Right lung (tissue), 5 donors: ENCODE data around the gene CMTR1. TPM values are rescaled to one million over a fixed set of nuclear protein-coding genes. Genes with fewer than 3 reads are reported as not detected.

Experiments used
- DNase-seq, 2 donors: peaks; one replicate each; pipeline ENCODE4 v3.0.0-alpha.2; 2013
- polyA plus RNA-seq, 5 donors: library from polyadenylated mRNA; unstranded; fragments of 120-200 nt; gene quantifications; one replicate each; pipeline versions ENCODE4 v1.2.1 to v1.2.3, GENCODE V29; 2013; ENCODE audit warnings: inconsistent platforms in 1 of 5, low replicate concordance in 1 of 5; ENCODE audit not compliant: insufficient read length in 5 of 5, insufficient read depth in 1 of 5

CMTR1 gene
- polyA plus RNA-seq, 5 donors, result 43.9 to 53.7 (median 49.5) TPM

DNA sequence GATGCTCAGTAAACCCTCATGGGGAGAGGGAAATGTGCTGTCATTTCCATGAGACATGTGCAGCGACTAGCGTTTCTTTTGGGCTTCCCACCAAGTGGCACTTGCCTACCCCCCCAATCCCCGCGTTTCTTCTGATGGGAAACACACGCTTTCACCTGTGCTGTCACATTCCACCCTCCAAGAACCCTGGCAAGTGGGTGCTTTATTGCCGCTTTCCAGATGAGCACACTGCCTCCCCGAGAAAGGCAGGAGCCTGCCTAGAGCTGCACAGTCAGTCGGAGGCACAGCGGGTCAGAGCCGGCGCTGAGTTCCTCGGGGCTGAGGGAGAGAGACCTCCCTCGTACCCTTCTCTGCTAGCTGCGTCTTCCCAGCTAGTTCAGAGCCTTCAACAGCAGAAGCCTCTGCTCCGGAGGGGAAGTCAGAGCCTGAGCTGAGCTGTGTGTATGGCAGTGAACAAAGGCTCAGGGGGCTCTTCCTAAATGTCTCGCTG lies 78.9 kb downstream of the CMTR1 start:
- DNase-seq, result no peak

DNA sequence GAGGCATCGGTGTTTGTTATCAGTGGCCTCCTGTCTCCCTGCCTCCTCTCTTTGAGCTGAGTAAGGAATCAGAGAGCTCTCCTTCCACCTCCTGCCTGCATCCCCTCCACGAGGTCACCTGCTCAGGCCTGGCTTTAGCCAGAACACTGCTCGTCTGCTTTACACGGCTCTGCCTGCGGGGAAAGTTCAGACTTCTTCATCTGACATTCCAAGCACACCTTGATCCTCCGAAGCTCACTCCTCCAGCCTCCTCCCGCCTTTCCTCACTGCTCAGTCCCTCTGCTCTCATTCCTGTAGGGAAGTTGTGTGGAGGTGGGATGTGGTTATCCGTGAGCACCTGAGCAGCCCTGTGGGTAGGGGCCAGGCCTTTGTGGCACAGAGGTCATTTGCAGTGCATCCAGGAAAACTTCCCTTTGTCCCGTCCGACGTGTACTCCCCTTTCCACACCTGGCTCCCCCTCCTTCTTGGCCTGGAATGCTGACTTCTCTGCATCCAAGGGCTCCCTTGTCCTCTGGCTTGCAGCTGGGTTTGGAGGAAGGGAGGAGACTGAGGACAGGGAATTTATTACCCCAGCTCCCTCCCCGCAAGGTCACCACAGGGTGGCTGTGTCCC lies 79.5 kb downstream of the CMTR1 start:
- DNase-seq, result no peak

DNA sequence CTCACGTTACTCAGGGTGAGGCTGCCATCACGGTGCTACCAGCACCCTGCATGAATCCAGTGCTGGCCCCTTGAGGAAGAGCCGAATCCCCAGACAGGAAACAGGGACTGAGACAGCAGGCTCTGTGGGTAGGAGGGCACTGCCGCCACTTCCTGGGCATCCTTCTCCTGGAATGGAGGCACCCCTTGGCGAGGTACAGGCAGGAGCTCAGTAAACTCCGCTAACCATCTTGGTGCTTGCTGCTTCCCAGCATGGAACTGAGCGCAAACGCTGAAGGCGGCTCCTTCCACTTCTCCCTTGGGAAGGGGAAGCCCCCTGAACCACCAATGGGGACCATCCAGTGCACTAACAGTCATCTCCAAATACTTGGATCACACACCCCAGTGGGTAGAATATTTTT lies 80.1 kb downstream of the CMTR1 start:
- no peak for DNase-seq

DNA sequence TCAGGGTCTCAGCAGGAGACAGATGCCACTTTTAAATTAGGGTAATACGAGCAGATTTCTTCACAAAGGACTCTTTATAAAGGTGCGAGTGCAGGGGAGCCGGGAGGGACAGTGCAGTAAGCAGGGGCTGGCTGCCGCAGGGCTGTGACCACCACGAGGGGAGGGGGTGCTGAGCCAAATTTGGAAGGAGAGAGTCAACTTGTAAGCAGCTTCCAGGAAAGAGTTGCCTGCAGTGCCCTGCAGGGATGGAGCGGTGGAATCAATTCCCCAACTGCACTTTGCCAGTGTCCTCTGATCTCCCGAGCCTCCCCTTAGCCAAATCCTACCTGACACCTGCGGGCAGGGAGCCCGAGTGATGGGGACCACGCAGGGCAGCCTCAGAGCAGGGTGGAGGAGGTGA lies 80.6 kb downstream of the CMTR1 start:
- no peak for DNase-seq

DNA sequence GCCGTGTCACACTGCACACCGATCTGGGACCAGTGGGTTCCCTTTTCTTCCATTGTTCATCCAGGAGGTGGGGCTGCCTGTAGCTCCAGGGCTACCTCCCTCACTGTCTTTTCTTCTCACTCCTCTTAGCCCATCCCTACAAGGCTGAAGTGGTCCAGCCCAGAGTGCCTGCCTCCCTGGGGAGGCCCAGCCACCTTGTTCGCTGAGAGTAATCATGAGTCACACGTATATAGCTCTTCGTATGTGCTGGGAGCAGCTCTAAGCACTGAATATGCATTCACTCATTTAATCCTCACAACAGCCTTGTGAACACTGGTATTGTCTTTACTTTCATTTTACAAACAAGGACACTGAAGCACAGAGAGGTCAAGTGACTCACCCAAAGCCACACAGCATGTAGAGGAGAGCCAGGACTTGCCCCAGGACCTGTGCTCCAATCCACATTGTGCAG lies 81.3 kb downstream of the CMTR1 start:
- no peak for DNase-seq

DNA sequence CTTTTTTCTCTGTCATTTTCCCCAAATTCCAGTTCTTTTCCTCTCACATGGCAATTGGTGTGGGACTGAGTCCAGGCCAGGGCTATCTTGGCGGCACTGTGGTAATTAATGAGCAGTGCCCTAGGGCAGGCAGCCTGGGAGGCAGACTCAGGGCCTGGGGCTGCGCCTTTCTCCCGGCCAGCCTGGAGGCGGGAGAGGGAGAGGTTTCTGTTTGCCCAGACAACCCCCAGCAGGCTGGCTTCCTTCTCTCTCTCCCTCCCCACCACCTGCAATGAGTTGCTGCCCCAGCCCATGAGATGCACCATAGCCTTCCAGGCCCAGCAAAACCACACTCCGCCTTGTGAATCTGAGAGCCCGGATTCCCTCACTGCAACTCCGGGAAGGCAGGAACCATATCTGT lies 81.8 kb downstream of the CMTR1 start:
- no peak for DNase-seq

DNA sequence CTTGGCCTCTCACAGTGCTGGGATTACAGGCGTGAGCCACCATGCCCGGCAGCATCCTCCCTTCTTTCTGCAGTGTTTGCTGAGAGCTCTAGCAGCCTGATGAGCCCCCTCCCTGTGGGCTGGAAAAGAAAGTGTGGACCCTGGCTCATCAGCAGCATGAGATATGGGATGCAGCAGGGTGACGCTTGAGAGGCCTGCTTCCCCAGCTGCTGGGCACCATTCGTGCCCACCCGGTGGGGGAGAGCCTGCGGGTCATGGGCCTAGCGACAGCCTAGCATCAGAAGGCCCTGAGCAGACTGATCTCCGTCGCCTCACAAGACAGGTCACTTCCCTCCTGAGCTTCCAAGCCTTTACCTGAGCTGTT lies 82.7 kb downstream of the CMTR1 start:
- DNase-seq, result no peak

DNA sequence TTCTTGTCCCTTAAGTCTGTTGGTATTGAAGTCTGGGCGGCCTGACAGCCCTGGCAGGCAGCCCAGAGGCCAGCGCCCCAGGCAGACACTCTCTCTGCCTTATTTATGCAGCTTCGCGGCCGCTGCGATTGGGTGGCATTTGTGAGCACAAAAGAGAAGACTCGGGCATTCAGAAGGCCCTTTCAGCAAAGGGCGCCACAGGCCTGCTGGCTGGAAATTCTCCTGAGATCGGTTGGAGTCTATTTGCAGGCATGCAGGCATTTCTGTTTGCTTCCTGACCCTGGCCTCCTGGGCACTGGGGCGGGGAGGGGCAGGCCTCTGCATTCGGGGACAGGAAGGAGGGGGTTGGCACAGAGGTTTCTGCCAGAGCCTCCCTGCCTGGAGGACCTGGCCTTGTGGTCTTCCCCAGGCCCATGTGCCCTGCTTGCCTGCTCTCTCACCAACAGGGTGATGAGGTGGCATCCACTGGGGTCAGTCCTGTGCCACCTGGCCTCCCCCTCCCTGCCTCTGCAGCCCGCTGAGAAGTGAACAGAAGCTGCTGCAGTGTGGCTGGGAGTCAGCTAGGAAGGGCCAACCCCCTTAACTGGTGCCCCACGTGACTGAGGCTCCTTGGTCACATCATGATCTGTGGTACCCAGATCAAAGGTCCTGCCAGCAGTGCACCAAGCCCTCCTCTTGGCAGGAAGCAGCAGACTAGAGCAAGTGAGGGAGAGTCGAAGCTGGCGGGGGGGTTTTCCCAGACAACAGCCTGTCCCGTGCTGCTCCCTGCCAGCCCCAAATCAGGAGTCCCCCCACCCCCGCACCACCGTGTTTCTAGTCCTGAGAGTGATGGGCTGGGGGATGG lies 83.3 kb downstream of the CMTR1 start:
- peak in 1 of 2 donors; percentile 31 for DNase-seq

DNA sequence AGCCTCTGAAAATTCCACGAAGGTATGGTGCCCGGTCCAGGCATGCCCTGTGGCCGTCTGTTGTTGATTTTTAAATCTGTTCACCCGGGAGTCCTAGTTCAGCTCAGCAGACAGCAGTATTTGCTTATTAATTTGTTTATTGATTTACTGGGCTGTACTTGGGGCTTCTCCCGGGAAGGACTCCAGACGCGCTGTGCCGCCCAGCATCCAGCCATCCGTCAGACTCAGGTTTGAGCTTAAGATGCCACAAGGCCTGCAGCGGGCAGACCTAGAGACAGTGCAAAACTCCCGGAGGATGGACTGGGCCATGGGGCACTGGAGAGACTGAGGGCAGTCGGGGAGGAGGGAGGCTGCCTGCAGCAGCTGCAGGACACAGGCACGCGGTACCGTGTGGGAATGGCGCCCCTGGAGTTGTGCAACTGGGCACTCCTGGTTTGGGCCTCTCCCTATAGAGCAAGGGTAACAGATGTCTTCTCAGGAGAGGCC lies 83.9 kb downstream of the CMTR1 start:
- DNase-seq, result no peak

DNA sequence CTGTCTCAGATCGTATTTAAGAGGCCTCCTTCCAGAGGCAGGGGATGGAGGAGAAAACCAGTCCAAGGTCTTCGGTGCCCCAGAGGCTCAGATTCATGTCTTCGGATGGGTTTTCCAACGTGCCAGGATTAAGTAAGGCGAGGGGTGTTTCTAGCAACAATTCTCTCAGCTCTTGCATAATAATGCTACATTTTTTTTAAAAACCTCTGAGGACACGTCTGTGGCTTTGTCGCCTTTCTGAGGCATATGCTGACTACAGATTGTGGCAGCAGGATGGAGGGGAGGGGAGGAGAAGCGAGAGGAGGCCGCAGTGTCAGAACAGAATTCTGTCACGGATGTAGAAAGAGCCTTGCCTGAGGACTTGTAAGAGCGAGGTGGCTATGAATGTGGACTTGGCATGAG lies 84.4 kb downstream of the CMTR1 start:
- no peak for DNase-seq

DNA sequence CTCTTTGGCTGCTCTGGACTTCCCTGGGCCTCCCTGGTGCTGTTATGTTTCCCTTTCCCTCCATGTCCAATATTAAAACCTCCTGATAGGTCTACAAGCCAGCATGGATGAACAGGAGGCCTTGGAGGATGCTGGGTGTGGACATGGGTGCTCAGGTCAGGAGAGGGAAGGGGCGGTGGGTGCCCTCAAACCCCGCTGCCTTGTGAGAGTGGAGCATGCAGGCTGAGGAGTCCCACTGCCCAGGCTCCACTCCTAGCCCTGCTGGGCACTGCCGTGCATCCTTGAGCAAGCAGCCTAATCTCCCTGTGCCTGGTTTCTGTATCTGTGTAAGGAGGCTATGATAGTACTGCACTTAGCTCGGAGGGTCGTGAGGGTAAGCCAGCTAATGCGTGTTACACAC lies 85.1 kb downstream of the CMTR1 start:
- DNase-seq, result no peak

DNA sequence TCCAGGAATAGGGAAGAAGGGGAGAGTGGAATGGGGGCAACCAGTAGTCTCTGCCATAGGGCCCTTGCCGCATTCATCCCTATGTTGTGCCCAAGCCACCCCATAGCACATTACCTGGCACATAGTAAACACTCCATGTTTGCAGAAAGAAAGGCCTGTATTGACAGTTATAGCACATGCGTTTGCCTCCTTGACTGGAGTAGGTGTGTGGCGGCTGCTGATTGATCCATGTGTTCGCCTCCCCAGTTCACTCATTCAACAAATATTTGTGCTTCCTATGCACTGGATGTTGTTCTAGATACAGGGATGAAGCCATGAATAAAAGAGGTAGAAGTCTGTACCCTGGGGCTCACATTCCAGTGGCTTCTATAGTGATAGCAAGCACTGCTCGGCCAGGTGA lies 86.4 kb downstream of the CMTR1 start:
- DNase-seq, result no peak

DNA sequence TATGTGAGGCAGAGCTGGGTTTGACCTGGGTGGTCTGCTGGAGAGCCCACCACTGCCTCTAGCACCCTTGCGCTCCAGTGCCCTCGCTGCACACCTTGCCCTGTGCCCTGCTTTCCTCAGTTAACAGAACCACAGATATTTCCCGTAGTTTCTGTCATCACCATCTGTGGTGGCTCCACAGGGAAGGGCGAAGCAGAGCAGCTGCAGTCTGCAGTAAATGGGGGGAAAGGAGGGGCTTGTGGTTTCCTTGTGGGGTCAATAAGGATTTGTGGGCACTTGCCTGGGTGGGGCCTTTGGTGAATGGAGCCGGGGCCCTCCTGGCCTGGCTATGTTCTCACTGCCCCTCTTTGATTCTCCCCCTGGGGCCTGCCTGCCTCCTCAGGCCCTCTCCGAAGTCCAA lies 87.9 kb downstream of the CMTR1 start:
- DNase-seq, result no peak

DNA sequence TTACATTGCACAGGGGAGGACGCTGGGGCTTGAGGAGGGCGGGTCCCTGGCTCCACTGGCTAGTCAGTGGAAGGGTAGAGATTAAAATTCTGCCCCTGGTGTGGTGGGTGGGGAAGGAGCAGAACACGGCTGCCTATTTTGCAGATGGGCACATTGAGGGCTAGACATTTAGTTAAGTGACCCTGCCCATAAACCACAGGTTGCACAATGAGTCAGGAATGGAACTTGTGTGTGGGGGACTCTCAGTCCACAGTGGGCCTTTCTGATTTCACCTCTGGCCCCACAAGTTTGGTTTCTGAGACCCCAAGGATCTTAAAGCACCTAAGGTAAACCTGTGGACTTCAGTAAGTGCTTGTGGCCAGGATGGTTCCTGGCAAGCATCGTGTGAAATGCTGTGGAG lies 88.7 kb downstream of the CMTR1 start:
- DNase-seq, result no peak

DNA sequence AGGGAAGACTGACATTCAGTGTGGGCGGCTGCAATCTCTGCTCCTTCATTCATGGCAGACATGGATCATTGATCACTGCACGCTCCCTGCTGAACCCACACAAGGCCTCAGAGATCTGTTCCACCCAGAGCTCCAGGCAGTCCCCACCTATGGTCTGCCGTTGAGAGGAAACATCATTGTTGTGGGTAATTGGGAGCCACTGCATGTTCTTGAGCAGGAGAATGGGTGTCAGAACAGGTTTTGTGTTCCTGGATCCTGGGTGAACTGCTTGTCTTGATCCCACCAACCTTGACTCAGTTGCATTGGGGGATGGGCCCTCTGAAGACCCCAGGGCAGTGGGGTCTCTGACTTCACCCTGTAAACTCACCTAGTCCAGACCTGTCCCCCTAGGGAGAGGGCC lies 89.8 kb downstream of the CMTR1 start:
- no peak for DNase-seq

DNA sequence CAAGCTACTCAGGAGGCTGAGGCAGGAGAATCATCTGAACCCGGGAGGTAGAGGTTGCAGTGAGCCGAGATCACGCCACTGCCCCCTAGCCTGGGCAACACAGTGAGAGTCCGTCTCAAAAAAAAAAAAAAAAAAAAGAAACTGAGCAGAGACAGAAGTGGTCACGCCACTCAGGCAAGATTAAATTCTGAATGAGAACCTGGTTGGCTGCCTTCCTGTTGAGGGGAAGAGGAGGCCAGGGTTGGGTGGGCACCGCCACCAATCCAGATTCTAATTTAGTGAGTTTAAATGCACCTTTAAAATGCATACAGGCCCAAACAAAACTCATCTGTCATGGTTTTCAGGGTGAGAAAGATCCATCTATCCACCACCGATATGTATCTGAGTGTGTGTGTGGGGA lies 90.4 kb downstream of the CMTR1 start:
- DNase-seq, result no peak

DNA sequence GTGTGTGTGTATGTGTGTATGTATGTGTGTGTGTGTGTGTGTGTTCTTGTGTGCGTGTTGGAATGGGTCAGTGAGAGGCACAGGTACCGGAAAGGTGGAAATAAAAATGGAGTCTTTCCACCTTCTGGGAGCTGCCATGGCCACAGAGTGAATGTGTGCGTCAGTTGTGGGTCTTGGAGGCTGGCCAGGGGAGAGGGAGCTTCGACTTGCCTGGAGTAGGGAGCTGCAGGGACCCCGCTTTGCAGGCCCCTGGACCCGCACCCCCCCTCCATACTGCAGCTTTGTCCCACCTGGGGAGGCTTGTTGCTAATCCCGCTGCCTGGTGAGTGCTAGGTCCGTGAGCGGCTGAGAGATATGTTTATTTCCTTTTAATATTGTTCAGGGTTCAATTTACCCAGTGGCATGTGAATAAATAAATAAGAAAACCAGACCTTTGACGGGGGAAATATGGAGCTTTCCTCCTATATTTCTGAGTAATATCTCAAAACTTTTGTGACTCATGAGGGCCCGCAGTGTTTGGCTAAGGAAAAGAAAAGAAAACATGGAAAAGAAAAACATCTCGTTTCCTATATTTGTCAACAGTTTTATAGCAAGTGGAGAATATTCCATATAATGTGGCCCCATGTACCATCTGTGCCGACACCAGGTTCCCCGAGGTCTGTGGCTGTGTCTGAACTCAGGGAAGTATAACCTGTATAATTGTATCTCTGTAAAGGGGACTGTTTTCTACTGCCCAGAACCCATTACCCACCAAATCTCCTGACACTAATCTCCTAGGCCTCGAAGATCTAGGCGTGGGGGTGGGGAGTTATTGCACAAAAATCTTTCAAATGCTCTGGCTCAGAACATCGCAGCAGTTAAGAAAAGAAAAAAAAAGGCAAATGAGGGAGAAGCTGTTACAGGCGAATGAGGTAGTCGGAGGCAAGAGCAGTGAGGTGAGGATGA lies 91.3 kb downstream of the CMTR1 start:
- DNase-seq, result no peak

DNA sequence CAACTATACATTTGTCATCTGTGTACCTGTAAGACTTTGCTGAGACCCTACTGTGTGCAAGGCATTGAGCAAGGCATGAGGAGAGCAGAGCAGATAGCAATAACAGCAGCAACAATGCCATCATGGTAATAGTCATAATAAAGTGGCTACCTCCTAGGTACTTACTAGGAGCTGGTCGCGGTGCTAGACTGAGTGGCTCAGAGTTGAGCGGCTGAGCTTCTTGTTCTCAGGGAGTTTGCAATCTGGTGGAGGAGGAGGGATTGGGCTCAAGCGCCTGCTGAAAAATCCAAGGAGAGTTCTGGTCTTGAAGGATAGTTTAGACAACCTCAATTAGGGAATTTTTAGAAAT lies 91.9 kb downstream of the CMTR1 start:
- no peak for DNase-seq

DNA sequence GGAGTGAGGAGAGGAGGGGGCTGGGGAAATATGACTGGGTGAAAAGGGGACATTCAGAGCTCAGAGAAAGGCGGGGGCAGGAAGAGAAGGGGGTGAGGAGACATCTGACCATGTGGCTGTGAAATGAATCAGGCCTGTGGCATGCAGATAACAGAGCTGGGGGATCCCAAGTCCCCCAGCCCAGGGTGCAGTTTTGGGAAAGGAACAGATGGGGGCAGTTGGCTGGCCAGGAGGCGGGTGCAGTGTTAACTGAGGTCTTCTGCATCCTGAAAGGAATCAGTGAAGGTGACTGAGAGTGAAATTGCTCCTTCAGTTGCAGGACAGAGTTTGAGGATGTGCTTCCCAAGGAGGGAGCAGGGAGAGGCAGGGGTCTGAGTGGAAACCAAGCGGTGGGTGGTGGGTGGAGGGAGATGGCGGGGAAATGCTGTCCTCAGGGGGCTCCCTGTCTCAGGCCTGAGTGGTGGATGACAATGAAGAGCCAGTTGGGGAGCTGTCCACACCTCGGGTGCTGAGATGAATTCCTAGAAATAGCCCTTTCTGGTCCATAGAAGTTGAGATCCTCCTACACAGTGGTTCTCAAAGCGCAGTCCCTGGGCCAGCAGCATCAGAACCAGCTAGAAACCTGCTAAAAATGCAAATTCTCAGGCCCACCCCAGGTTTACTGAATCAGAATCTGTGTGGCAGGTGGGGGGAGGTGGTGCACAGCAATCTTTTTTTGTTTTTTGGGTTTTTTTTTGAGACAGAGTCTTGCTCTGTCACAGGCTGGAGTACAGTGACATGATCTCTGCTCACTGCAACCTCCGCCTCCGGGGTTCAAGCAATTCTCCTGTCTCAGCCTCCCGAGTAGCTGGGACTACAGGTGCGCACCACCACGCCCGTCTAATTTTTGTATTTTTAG lies 92.7 kb downstream of the CMTR1 start:
- DNase-seq, result no peak

DNA sequence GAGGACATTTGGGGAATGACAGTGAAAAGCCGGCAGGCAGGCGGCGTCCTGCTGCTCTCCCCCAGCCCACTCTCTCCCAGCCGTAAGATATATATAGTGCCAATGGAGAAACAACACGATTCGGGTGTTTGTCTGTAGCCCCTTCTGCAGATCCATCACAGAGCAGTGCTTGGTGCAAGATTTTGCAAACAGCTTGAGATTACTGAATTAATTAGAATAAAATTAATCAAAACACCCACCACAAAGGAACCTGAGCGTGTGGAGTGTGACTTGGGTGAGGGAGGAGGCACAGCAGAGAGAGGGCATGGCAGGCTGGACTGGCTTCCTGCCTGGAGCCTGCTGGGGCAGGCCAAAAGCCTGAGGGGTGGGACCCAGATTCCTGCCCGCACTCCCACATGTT lies 95.5 kb downstream of the CMTR1 start:
- no peak for DNase-seq

DNA sequence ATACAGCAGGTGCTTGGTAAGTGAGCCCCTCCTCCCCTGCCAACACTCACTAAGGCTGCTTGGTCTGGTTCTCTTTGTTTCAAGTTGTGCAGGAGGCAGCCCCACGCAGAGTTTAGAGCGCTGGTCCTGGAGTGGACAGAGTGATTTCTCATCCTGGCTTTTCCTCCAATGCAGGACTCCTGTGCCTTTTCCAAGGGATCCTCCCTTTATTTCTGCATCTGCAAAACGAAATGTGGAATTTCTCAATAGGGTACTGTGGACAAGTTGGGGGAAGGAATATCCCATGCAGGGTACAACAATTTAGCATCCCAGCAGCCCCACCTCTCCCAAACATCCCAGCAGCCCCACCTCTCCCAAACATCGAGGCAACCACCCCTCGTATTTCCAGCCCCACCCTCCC lies 97.3 kb downstream of the CMTR1 start:
- no peak for DNase-seq
